OCI-LY3 (cell line): Measurements from ENCODE around the gene ACAP2.

Experiments used
- EZH2phosphoT487 ChIP-seq: fragments of 200-600 bp; shearing (Covaris generic); IDR thresholded peaks from 2 replicates; pipeline ENCODE4 v1.6.1; 2018; ENCODE audit warnings: antibody characterized with exemption, mixed run types, low read depth
- TF ChIP-seq, protein P1 (sequence below): fragments of 200-600, 300-600 bp; sonication (generic); IDR thresholded peaks from 2 replicates; pipeline ENCODE4 v1.5.1; 2014; ENCODE audit warnings: antibody characterized with exemption, low read length, low read depth

DNA sequence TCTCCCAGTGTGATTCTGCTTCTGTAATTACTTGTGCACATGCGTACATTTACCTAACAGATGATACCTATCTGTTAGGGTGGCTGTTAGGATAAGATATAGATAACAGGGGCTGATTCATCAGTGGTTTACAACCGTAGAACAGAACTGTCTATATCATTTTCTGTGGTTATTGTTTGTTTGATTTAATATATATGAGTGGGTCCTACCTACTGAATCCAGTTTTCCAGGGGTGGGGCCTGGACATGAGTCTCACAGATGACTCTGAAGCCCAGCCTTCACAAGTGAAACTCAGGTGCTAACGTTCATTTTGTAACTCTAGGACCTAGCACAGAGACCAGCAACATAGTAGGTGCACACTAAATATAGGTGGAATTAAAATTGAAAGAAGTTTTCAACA is 10.4 kb upstream of the ACAP2 start:
- TF ChIP-seq, protein P1, sequence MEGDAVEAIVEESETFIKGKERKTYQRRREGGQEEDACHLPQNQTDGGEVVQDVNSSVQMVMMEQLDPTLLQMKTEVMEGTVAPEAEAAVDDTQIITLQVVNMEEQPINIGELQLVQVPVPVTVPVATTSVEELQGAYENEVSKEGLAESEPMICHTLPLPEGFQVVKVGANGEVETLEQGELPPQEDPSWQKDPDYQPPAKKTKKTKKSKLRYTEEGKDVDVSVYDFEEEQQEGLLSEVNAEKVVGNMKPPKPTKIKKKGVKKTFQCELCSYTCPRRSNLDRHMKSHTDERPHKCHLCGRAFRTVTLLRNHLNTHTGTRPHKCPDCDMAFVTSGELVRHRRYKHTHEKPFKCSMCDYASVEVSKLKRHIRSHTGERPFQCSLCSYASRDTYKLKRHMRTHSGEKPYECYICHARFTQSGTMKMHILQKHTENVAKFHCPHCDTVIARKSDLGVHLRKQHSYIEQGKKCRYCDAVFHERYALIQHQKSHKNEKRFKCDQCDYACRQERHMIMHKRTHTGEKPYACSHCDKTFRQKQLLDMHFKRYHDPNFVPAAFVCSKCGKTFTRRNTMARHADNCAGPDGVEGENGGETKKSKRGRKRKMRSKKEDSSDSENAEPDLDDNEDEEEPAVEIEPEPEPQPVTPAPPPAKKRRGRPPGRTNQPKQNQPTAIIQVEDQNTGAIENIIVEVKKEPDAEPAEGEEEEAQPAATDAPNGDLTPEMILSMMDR = no peak
- TF ChIP-seq EZH2phosphoT487 = no peak
